IPS DF 19.7 (cell line): ENCODE results near the gene LCE3A.
"Not testable (repeated sequence)": the region's sequence is repeated elsewhere in the genome, so short reads cannot be mapped to it uniquely, and the experiment has no call there.

Experiments
- DNase-seq: peaks from one replicate; pipeline ENCODE4 v3.0.0-alpha.2; 2013; ENCODE audit warnings: low read depth, low spot score

Gene LCE3A, protein sequence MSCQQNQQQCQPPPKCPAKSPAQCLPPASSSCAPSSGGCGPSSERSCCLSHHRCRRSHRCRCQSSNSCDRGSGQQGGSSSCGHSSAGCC

DNA sequence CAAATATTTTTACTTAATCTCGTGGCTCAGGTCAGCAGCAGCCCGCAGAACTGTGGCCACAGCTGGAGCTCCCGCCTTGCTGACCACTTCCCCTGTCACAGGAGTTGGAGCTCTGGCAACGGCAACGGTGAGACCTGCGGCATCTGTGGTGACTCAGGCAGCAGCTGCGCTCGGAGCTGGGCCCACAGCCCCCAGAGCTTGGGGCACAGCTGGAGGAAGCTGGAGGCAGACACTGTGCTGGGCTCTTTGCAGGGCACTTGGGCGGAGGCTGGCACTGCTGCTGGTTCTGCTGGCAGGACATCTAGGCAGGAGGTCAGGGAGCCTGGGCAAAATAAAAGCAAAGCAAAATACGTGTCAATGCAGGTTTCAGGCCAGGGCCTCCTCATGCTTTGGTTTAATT lies at the start of gene LCE3A:
Gene LCE3A (minus strand): TSS at position 301 of the 400 bp plus-strand sequence. CDS start 0 bp downstream, at position 301.
- DNase-seq = no peak

DNA sequence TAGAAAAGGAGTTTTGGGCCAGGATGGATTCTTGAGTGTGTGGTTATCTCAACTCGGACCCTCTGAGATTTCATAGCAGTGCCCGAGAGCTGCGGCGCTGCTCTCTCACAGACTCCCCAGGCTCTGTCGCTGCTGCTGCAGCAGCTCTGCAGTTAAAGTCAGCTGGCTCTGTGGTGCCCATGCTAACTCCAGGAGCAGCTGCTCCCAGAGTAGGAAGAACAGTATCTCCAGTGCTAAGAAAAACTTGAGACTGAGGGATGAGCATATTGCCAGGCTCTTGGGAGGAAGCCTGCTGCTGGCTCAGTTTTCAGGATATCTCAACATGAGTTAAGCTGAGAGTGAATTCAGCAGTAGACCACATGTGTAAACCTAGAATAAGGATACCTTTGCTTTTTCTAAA lies 44.7 kb upstream of the LCE3A start:
- no peak for DNase-seq

DNA sequence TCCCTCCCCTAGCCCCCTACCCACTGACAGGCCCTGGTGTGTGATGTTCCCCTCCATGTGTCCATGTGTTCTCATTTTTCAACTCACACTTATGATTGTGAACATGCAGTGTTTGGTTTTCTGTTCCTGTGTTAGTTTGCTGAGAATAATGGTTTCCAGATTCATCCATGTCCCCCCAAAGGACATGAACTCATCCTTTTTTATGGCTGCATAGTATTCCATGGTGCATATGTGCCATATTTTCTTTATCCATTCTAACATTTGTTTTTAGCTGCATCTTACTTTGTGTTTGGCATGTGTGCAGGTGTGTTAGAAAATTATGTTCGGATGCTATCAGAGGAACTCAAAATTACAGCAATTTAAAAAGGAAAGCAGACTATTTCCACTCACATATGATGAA lies 43.3 kb upstream of the LCE3A start:
- not testable (repeated sequence) for DNase-seq

DNA sequence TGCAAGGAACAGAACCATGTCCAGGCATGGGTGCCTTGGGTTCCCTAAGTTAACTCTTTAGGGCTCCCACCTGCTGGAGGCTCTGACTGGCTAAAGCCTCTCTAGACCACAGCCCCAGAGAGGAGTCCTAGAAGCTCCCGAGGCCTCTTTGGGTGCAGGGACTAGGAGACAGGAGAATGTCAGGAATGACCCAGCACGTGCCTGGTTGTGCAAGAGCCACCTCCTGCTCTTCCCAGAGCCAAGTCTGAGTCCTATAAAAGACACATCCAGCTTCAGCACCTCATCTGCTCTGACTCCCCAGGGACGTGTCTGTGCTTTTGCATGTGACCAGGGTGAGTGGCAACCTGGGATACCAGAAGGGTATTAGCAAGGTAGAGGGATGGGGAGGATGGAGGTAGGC lies 40.2 kb upstream of the LCE3A start, which contains the start of gene LCE2D:
Gene LCE2D (plus strand): TSS at position 283 of the 400 bp plus-strand sequence. CDS start 726 bp downstream, outside the sequence.
- DNase-seq = no peak

DNA sequence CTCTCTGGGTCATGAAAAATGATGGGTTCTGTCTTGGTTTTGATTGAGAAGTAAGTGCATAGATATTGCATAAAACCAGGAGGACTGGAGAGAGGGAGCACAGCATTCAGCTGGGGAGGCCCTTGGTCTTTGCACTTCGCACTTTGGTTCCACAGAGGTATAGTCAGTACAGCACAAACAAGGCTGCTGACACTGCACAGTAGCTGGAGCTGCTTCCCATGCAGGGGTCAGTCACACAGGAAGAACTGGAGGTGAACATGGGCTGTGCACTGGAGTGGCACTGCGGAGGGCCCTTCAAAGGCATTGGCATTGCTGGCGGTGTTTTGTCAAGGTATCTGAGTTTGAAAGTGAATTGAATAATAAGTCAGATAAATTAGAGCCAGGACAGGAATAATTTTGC lies 35.7 kb upstream of the LCE3A start:
- DNase-seq = no peak

DNA sequence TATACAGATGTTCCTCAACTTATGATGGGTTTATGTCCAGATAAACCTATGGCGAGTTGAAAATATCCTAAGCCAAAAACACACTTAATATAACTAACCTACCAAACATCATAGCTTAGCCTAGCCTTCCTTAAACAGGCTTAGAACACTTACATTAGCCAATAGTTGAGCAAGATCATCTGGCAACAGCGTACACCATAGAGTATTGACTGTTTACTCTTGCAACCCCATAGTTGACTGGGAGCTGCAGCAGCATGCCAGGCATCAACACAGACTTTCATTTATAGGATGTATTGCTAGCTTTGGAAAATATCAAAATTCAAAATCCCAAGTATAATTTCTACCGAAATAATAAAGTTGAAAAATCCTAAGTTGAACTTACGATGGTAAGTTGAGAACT lies 34.8 kb upstream of the LCE3A start:
- no peak for DNase-seq

DNA sequence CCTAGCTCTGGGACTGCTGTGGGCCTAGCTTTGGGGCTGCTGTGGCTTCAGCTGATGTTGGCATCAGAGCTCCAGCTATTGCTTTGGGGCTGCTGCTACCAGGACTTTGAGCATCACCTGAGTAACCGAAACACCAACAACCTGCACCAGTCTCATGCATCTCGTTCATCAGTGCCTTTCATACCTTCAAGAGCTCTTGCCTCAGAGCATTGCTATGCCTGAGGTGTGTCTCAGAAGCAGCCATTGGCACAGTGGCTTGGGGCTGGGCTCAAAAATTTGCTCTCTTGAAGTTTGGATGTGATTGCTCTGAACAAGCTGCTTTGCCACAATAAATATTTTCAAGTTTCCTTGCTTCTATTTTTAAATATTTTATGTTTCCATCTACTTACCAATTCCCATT lies 33.6 kb upstream of the LCE3A start:
- no peak for DNase-seq

DNA sequence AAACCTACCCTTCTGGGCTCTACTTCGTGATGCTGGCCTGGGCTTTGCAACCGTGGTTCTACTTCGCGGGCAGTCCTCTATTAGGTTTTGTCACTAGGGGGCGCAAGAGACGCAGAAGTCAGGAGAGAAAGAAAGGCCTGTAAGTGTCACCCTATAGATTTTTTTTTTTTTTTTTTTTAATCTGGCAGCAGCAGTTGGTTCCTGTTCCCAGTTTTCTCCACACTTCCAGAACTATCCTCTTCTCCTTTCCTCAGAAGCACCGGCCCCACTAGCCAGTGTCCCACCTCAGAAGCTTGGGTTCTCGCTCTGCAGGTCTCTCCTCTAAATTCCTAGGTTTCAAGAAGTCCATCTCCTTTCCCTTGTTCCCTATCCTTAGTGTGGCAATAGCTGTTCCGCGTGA lies 31.2 kb upstream of the LCE3A start:
- peak; percentile 20 for DNase-seq

DNA sequence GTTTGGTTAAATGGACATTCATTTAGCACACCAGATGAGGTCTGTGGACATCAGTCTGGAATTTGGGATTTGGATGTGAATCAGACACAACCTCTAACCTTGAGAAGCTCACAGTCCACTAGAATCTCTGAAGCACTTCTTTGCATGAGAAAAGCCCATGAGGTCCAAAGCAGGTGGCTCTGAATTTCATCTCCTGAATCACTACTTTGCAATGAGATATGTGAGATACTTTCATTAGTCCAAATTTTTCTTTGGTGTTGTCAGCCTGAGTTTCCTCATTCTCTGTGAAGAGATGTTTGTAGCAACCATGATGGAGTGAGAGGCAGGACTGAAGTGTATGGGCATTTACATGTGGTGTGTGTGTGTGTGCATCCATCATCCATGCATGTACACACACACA lies 23.8 kb upstream of the LCE3A start:
- no peak for DNase-seq

DNA sequence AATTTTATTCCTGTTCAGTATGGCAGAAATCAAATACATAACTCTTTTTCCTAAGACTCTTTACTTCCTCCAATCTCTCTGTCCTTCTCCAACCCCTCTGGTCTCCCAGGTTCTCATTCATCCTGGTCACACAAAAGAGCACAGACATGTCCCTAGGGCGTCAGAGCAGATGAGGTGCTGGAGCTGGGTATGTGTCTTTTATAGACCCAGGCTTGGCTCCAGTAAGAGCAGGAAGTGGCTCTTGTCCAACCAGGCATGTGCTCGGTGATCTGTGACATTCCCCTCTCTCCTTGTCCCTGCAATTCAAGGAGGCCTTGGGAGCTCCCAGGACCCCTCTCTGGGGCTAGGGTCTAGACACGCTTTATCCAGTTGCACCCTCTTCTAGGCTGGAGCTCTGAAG lies 22.2 kb upstream of the LCE3A start:
- no peak for DNase-seq

DNA sequence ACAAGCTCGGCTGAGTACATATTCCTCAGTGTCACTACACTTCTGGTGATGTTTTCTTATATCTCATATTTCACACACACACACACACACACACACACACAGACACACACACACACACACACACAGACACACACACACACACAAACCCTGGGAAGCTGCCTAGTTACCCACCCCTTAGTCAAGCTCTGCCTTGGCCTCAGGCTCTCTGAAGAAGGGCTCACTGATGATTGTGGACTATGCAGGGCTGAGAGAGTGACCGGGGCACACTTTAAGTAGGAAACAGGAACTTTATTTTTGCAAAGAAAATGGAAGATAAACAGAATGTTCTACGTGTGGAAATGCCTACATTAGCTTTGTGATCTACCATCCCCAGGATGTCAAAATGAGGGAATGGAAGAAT lies 21.0 kb upstream of the LCE3A start:
- no peak for DNase-seq

DNA sequence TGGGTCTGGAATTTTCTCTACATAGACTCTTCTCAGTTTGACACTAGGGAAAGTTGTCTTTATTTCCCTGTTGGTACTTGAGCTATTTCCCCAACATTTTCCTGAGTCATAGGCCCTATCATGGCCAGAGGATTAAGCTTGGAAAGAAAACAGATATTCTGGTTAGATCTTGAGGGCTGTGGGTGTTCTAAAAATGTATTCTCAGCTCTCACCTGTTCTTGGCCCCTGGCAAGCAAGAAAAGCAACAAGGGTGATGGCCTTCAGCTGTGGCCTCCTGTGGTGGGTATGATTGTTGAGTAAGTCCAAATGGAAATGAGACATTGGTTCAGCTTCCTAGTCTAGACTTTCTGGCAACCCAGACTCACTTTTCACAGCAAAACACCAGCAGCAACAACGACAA lies 17.4 kb upstream of the LCE3A start:
- no peak for DNase-seq

DNA sequence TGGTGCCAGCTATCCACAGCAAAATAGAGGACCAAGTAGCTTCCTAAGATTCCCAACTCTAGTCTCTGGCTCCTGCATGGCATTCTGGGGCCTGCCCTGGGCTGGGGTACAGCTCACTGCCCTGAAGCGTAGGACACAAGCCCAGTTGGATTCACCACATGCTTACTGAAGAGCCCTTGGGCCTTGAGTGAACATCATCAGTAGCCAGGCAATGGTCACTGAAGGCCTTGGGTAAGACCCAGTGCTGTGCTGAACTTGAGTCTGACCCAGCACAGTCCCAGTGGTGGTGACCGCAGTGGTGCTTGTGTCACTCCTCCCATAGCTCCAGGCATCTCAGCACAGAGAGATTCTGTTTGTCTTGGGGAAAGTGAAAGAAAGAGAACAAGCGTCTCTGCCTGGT lies 7.7 kb upstream of the LCE3A start:
- no peak for DNase-seq

DNA sequence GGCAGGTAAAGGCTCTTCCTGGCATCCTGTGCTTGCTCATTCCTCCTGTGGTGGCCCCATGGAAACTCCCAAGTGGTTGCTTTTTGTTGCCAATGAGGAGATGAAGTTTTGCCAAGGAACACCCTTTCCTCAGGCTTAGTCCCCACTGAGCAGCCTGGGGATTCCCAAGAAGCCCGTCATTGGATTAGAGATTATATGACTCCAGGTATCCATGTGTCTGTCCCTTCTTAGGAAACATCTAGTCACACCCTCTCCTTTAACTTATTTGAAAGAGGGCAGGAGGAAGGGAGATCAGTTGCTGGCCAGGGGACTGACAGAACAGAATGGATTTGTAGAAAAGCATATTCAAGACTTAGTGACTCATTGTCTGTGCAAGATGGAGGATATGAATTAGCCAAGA lies 3.8 kb upstream of the LCE3A start:
- no peak for DNase-seq

DNA sequence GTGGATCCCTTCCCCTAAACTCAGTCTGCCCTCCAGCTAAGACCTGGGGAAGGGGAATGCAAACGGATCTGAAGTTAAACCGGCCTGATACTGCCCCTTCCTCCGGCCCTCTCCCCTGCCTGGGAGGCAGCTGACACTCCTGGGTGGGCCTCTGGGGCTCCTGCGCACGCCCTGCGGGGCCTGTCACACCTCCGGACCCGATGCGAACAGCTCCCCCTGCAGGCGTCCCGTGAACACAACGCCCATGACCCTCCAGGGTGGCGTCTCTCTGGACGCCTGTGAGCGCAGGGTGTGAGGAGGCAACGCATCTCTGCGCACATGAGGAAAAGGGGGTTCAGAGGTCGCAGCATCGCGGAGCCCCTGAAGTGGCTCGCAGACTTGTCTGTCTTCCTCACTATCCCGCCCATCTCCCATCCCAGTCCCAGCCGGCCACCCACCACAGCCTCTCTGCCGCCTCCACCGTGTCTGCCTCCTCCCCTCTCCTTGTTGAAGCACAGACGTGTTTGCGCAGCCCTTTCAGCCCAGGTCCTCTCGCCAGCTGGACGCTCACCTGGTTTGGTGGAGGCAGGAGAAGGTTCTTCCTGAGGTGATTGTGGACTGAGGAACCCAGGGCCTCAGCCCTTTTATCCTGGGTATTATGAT lies 421 bp upstream of the LCE3A start:
- no peak for DNase-seq

DNA sequence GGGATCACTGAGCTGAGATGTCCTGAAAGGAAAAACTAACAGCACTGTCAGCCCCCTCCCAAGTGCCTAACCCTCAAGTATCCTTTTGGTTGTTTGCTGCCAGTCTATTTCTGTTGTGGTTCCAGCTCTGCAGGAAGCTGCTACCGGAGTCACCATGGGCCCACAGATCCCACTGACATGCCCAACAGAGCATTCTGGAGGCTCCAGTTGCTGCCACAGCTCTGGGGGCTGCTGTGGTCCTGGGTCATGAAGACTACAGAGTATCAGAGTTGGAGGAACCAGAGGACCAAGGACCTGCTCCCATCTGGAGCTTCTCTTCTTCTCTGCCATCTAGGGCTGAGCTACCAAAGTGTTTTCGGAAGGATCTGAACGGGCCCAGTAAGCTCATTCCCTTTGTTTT lies 910 bp downstream of the LCE3A start:
- no peak for DNase-seq

DNA sequence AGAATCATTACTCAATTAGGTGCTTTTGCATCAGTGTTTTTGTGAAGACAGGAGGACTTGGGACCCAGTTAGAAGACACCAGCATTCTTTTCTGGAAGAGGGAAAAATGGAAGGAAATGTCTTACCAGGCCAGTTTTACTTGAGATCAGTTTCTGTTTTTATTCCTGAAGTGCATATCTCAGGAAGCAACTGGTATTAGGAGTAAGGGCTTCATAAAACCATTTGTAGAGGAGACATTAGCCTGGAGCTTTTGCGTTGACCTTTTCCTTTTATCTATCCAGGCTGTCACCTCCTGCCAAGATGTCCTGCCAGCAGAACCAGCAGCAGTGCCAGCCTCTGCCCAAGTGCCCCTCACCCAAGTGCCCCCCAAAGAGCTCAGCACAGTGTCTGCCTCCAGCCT lies 9.4 kb downstream of the LCE3A start, which contains the start of gene LCE3B:
Gene LCE3B (plus strand): TSS at position 301 of the 400 bp plus-strand sequence. CDS start 0 bp downstream, at position 301.
- no peak for DNase-seq

DNA sequence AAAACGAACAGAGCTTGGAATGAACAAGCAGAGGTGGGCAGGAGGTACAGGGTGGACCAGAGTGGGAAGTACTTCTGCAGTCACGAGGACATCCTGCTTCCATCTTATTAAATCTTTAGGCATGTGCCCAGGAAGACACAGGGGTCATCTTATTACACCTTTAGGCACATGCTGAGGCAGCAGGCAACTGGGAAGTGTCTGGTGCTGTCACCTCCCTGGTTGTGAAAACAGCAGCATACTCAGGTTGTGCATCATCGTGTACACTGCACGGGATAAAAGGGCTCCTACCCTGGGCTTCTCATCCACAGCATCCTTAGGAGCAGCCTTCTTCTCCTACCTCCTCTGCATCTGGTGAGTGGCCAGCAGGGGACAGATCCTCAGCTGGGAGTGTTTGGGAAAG lies 23.0 kb downstream of the LCE3A start, which contains the start of gene LCE3C:
Gene LCE3C (plus strand): TSS at position 301 of the 400 bp plus-strand sequence. CDS start 498 bp downstream, outside the sequence.
- no peak for DNase-seq

DNA sequence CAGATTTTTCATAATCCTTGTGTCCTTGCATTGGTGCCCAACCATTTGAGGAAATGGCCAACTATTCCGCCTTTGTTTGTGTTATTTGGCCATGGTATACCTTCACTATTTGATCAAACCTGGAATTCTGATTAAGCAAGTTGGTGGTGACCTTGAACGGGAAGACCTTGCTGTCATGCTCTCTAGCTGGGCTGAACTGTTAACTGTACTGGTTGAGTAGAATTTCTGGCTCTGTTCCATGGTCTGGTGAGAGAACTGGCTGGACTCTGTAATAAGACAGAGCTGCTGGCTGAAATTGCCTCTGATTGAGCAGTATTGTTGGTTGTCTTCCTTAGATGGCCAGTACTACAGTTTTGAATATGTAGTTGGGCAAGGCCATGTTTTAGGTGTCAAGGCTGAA lies 25.9 kb downstream of the LCE3A start:
- DNase-seq = no peak

DNA sequence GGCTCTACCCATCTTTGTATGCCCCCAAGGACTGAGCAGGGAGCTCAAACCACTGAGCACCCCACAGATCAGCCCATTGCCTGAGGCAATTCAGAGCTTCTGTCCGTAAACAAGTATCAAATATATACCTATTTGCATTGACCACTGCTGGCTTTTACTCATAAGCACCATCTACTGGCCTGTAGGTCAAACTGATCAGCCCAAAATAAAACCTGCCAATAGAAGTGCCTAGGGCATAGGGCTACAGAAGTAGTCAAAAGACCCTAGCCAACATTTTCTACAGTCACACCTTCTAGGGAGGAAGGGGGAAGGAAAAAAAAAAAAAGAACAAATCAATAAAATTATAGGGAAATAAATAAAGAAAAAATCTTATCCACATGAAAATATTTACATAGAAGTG lies 37.3 kb downstream of the LCE3A start:
- no peak for DNase-seq

DNA sequence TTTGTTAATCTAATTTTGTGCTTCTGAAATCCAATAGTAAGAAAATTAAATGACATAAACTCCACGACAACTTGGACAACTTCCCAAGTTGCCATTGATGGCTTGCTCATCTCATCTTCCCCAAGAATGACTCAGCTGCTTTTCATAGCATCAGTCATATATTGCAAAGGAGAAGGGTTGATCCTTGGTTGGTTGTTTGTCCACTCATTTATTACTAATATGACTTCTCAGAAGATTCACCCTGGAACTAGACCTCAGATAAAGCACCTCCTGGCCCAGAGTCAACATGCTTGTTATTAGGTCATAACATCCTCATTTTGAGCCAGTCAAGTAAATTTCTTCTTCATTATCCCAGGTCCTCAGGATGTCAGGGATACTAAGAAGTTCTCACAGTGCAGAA lies 40.3 kb downstream of the LCE3A start:
- DNase-seq = no peak

DNA sequence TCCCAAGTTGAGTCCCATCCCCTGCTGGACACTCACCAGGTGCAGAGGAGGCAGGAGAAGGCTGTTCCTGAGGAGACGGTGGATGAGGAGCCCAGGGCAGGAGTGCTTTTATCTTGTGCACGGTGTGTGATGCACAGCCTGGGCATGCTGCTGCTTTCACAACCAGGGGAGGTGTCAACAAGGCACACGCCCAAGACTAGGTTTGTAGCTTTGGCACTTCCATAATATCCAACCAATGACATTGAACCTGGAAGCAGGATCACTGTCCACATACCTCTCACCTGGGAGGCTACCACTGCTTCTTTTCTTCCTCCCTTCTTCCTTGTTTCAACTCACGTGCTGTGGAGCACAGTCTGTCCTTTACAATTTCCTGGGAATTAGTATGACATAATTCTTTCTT lies 42.5 kb downstream of the LCE3A start, which contains the start of gene LCE3D:
Gene LCE3D (minus strand): TSS at position 84 of the 400 bp plus-strand sequence. CDS start 580 bp downstream, outside the sequence.
- DNase-seq = no peak

DNA sequence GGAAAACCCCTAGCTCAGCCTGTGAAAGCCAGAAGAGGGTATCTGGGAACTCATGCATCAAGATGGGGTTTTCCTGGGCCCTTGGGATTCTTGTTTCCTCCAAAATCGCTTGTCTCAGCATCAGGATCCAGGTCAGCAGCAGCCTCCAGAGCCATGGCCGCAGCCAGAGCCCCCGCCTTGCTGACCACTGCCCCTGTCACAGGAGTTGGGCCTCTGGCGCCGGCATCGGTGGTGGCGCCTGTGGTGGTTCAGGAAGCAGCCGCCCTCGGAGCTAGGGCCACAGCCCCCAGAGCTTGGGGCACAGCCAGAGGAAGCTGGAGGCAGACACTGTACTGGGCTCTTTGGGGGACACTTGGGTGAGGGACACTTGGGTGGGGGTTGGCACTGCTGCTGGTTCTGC lies 43.4 kb downstream of the LCE3A start:
- DNase-seq = not testable (repeated sequence)
